ENCODE data around the gene VPS13A.
"Not testable (repeated sequence)": the region's sequence is repeated elsewhere in the genome, so short reads cannot be mapped to it uniquely, and the experiment has no call there.

VPS13A gene

GRCh38 chr9:77399964-77400363, 222.6 kb downstream of the VPS13A start:
- H3K4me3 Mint-ChIP-seq = no peak overlapping the region
- H3K36me3 Mint-ChIP-seq = no peaks in the 10 kb centered on the region
- no peaks in the 10 kb centered on the region for H3K9me3 Mint-ChIP-seq
- no peak overlapping the region for H3K27ac Mint-ChIP-seq
- no peaks in the 10 kb centered on the region for H3K4me1 Mint-ChIP-seq
- no peaks in the 10 kb centered on the region for H3K27me3 Mint-ChIP-seq
- no peak for DNase-seq
- CTCF ChIA-PET = no interaction called here

- Mint-ChIP-seq H3K27me3 (no peaks in the 10 kb centered on the region), H3K36me3 (peaks cover 8% of the 10 kb centered on the region), H3K9me3 (no peaks in the 10 kb centered on the region), H3K27ac (no peak overlapping the region), H3K4me1 (no peaks in the 10 kb centered on the region), H3K4me3 (no peak overlapping the region)
- no peak for DNase-seq
- CTCF ChIA-PET = no interaction called here
These were observed 225.0 kb downstream of the VPS13A start for GRCh38 chr9:77402286-77402685.

GRCh38 chr9:77403239-77403638, 225.9 kb downstream of the VPS13A start:
- peaks cover 3% of the 10 kb centered on the region for H3K9me3 Mint-ChIP-seq
- H3K4me3 Mint-ChIP-seq = no peak overlapping the region
- CTCF ChIA-PET = no interaction called here
- H3K27ac Mint-ChIP-seq = no peak overlapping the region
- no peaks in the 10 kb centered on the region for H3K4me1 Mint-ChIP-seq
- no peak for DNase-seq
- no peaks in the 10 kb centered on the region for H3K27me3 Mint-ChIP-seq
- peaks cover 15% of the 10 kb centered on the region for H3K36me3 Mint-ChIP-seq

- H3K4me3 Mint-ChIP-seq, CTCF ChIA-PET, H3K27me3 Mint-ChIP-seq, H3K4me1 Mint-ChIP-seq, H3K27ac Mint-ChIP-seq, DNase-seq, H3K9me3 Mint-ChIP-seq: not testable (repeated sequence)
- peaks cover 25% of the 10 kb centered on the region for H3K36me3 Mint-ChIP-seq
These were observed 231.2 kb downstream of the VPS13A start for GRCh38 chr9:77408521-77408920.

GRCh38 chr9:77417566-77417965, 240.2 kb downstream of the VPS13A start:
- no peaks in the 10 kb centered on the region for H3K9me3 Mint-ChIP-seq
- H3K27me3 Mint-ChIP-seq = no peaks in the 10 kb centered on the region
- no peak for DNase-seq
- no peak overlapping the region for H3K27ac Mint-ChIP-seq
- H3K36me3 Mint-ChIP-seq = no peaks in the 10 kb centered on the region
- no peaks in the 10 kb centered on the region for H3K4me1 Mint-ChIP-seq
- H3K4me3 Mint-ChIP-seq = no peak overlapping the region
- CTCF ChIA-PET = interaction anchor here (1.6 kb wide), 1 partner anchor 16 kb away, joined by 4 read pairs; no protein-coding TSS in a partner anchor

GRCh38 chr9:77418226-77418625, 240.9 kb downstream of the VPS13A start:
- no peak for DNase-seq
- Mint-ChIP-seq H3K9me3 (no peaks in the 10 kb centered on the region), H3K4me3 (no peak overlapping the region), H3K27me3 (no peaks in the 10 kb centered on the region), H3K36me3 (no peaks in the 10 kb centered on the region), H3K4me1 (no peaks in the 10 kb centered on the region), H3K27ac (no peak overlapping the region)
- CTCF ChIA-PET = interaction anchor here (1.6 kb wide), 1 partner anchor 15 kb away, joined by 4 read pairs; no protein-coding TSS in a partner anchor

- Mint-ChIP-seq H3K4me1 (no peaks in the 10 kb centered on the region), H3K27ac (no peak overlapping the region), H3K9me3 (no peaks in the 10 kb centered on the region), H3K4me3 (no peak overlapping the region), H3K36me3 (no peaks in the 10 kb centered on the region), H3K27me3 (no peaks in the 10 kb centered on the region)
- CTCF ChIA-PET = interaction anchor here (1.0 kb wide), 1 partner anchor 13 kb away, joined by 3 read pairs; no protein-coding TSS in a partner anchor
- no peak for DNase-seq
These were observed 243.3 kb downstream of the VPS13A start for GRCh38 chr9:77420641-77421040.

- no peaks in the 10 kb centered on the region for H3K9me3 Mint-ChIP-seq
- CTCF ChIA-PET = no interaction called here
- no peak for DNase-seq
- no peaks in the 10 kb centered on the region for H3K4me1 Mint-ChIP-seq
- H3K27ac Mint-ChIP-seq = no peak overlapping the region
- H3K27me3 Mint-ChIP-seq = no peaks in the 10 kb centered on the region
- H3K36me3 Mint-ChIP-seq = no peaks in the 10 kb centered on the region
- no peak overlapping the region for H3K4me3 Mint-ChIP-seq
These were observed 244.4 kb downstream of the VPS13A start for GRCh38 chr9:77421506-77422265.

- no peak for DNase-seq
- CTCF ChIA-PET = interaction anchor here (1.5 kb wide), 1 partner anchor 11 kb away, joined by 4 read pairs; no protein-coding TSS in a partner anchor
- Mint-ChIP-seq H3K4me3 (no peak overlapping the region), H3K27me3 (peaks cover 3% of the 10 kb centered on the region), H3K36me3 (no peaks in the 10 kb centered on the region), H3K9me3 (no peaks in the 10 kb centered on the region), H3K27ac (no peak overlapping the region), H3K4me1 (no peaks in the 10 kb centered on the region)
These were observed 245.6 kb downstream of the VPS13A start for GRCh38 chr9:77422969-77423368.

- Mint-ChIP-seq H3K36me3 (no peaks in the 10 kb centered on the region), H3K27me3 (peaks cover 3% of the 10 kb centered on the region), H3K4me3 (no peak overlapping the region), H3K4me1 (no peaks in the 10 kb centered on the region), H3K27ac (no peak overlapping the region), H3K9me3 (no peaks in the 10 kb centered on the region)
- no peak for DNase-seq
- CTCF ChIA-PET = interaction anchor here (0.8 to 1.5 kb wide), 2 partner anchors 9 to 10 kb away, joined by 3 to 4 read pairs; no protein-coding TSS in a partner anchor
These were observed 246.5 kb downstream of the VPS13A start for GRCh38 chr9:77423841-77424240.

GRCh38 chr9:77424993-77425392, 247.7 kb downstream of the VPS13A start:
- Mint-ChIP-seq H3K4me1 (no peaks in the 10 kb centered on the region), H3K4me3 (no peak overlapping the region), H3K9me3 (no peaks in the 10 kb centered on the region), H3K36me3 (no peaks in the 10 kb centered on the region), H3K27ac (no peak overlapping the region), H3K27me3 (peaks cover 3% of the 10 kb centered on the region)
- DNase-seq = no peak
- CTCF ChIA-PET = no interaction called here

- Mint-ChIP-seq H3K4me1 (no peaks in the 10 kb centered on the region), H3K27me3 (peaks cover 3% of the 10 kb centered on the region), H3K4me3 (no peak overlapping the region), H3K27ac (no peak overlapping the region), H3K9me3 (no peaks in the 10 kb centered on the region), H3K36me3 (no peaks in the 10 kb centered on the region)
- CTCF ChIA-PET = interaction anchor here (0.9 kb wide), 1 partner anchor 15 kb away, joined by 3 read pairs; no protein-coding TSS in a partner anchor
- DNase-seq = no peak
These were observed 249.4 kb downstream of the VPS13A start for GRCh38 chr9:77426712-77427111.

- Mint-ChIP-seq H3K4me1 (no peaks in the 10 kb centered on the region), H3K36me3 (no peaks in the 10 kb centered on the region), H3K27ac (no peak overlapping the region), H3K4me3 (no peak overlapping the region), H3K9me3 (no peaks in the 10 kb centered on the region), H3K27me3 (peaks cover 3% of the 10 kb centered on the region)
- no peak for DNase-seq
- CTCF ChIA-PET = interaction anchor here (0.9 kb wide), 1 partner anchor 15 kb away, joined by 3 read pairs; no protein-coding TSS in a partner anchor
These were observed 250.1 kb downstream of the VPS13A start for GRCh38 chr9:77427256-77427927.

- CTCF ChIA-PET = interaction anchor here (7.5 kb wide), 1 partner anchor 25 kb away, joined by 87 read pairs; no protein-coding TSS in a partner anchor
- no peak for DNase-seq
- Mint-ChIP-seq H3K36me3 (no peaks in the 10 kb centered on the region), H3K27ac (no peak overlapping the region), H3K4me1 (peaks cover 3% of the 10 kb centered on the region), H3K4me3 (no peak overlapping the region), H3K9me3 (no peaks in the 10 kb centered on the region), H3K27me3 (peaks cover 11% of the 10 kb centered on the region)
These were observed 252.6 kb downstream of the VPS13A start for GRCh38 chr9:77429928-77430327.

Measured in activated naive CD4-positive, alpha-beta T cell treated with anti-CD3 and anti-CD28 coated beads, Interleukin-2, amount 10 ng/mL, durations not matched to agents 7 days and 5 days (primary cell).